Ishikawa (cell line): ENCODE results near the gene CHST5.

Experiments
- CEBPB ChIP-seq: IDR thresholded peaks from 2 replicates; pipeline ENCODE4 v1.6.1; 2012
- EP300 ChIP-seq: IDR thresholded peaks from 2 replicates; pipeline ENCODE4 v1.6.1; 2012; ENCODE audit warnings: borderline replicate concordance
- RAD21 ChIP-seq: IDR thresholded peaks from 2 replicates; pipeline ENCODE4 v1.6.1; 2012; ENCODE audit warnings: low read depth
- TAF1 ChIP-seq: IDR thresholded peaks from 2 replicates; pipeline ENCODE4 v1.6.1; 2012; ENCODE audit warnings: low read depth, mild to moderate bottlenecking
- TF ChIP-seq, protein P1 (sequence below): IDR thresholded peaks from 2 replicates; pipeline ENCODE4 v1.6.1; 2012
- TF ChIP-seq, protein P2 (sequence below): IDR thresholded peaks from 2 replicates; pipeline ENCODE4 v1.6.1; 2012; ENCODE audit warnings: low read depth, mild to moderate bottlenecking
- TF ChIP-seq, protein P3 (sequence below): IDR thresholded peaks from 2 replicates; pipeline ENCODE4 v1.6.1; 2012

GRCh38 chr16:75565640-75566039 is 29.7 kb upstream of the CHST5 start:
- TF ChIP-seq TAF1 (no peak), RAD21 (no peak), EP300 (no peak), CEBPB (no peak)
- TF ChIP-seq, protein P1, sequence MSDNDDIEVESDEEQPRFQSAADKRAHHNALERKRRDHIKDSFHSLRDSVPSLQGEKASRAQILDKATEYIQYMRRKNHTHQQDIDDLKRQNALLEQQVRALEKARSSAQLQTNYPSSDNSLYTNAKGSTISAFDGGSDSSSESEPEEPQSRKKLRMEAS = no peak
- TF ChIP-seq, protein P2, sequence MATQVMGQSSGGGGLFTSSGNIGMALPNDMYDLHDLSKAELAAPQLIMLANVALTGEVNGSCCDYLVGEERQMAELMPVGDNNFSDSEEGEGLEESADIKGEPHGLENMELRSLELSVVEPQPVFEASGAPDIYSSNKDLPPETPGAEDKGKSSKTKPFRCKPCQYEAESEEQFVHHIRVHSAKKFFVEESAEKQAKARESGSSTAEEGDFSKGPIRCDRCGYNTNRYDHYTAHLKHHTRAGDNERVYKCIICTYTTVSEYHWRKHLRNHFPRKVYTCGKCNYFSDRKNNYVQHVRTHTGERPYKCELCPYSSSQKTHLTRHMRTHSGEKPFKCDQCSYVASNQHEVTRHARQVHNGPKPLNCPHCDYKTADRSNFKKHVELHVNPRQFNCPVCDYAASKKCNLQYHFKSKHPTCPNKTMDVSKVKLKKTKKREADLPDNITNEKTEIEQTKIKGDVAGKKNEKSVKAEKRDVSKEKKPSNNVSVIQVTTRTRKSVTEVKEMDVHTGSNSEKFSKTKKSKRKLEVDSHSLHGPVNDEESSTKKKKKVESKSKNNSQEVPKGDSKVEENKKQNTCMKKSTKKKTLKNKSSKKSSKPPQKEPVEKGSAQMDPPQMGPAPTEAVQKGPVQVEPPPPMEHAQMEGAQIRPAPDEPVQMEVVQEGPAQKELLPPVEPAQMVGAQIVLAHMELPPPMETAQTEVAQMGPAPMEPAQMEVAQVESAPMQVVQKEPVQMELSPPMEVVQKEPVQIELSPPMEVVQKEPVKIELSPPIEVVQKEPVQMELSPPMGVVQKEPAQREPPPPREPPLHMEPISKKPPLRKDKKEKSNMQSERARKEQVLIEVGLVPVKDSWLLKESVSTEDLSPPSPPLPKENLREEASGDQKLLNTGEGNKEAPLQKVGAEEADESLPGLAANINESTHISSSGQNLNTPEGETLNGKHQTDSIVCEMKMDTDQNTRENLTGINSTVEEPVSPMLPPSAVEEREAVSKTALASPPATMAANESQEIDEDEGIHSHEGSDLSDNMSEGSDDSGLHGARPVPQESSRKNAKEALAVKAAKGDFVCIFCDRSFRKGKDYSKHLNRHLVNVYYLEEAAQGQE = no peak
- TF ChIP-seq, protein P3, sequence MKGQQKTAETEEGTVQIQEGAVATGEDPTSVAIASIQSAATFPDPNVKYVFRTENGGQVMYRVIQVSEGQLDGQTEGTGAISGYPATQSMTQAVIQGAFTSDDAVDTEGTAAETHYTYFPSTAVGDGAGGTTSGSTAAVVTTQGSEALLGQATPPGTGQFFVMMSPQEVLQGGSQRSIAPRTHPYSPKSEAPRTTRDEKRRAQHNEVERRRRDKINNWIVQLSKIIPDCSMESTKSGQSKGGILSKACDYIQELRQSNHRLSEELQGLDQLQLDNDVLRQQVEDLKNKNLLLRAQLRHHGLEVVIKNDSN = no peak
